Calu3 (cell line): ENCODE results near the gene AMER3. TPM values are rescaled to one million over a fixed set of nuclear protein-coding genes. Genes with fewer than 3 reads are reported as not detected.

Experiments
- BruUV-seq: library from RNA; stranded (reverse); fragments of 400-500 nt; replicated peaks from 2 replicates; lab custom pipeline; 2021; lab: Mats Ljungman, UMichigan
- CTCF ChIA-PET: fragments of 300-600 bp; sonication (Branson Sonifier 250); formaldehyde crosslinking; loops from one replicate; lab custom pipeline; 2022; ENCODE audit warnings: antibody characterized with exemption; lab: Charles Lee
- DNase-seq: peaks from one replicate; pipeline ENCODE4 v3.0.0; 2022
- H3K27ac Mint-ChIP-seq: one replicate; pipeline ENCODE4 v1.8.0; 2022; ENCODE audit warnings: mixed read lengths; ENCODE audit not compliant: unreplicated experiment
- H3K27me3 Mint-ChIP-seq: one replicate; pipeline ENCODE4 v1.8.0; 2022; ENCODE audit warnings: mixed read lengths; ENCODE audit not compliant: unreplicated experiment
- H3K36me3 Mint-ChIP-seq: one replicate; pipeline ENCODE4 v1.8.0; 2022; ENCODE audit warnings: mild to moderate bottlenecking, moderate library complexity, mixed read lengths; ENCODE audit not compliant: insufficient read depth, unreplicated experiment
- H3K4me1 Mint-ChIP-seq: one replicate; pipeline ENCODE4 v1.8.0; 2022; ENCODE audit warnings: mild to moderate bottlenecking, low read depth, mixed read lengths; ENCODE audit not compliant: unreplicated experiment
- H3K4me3 Mint-ChIP-seq: one replicate; pipeline ENCODE4 v1.8.0; 2022; ENCODE audit warnings: mild to moderate bottlenecking, low read depth, moderate library complexity, mixed read lengths; ENCODE audit not compliant: unreplicated experiment
- H3K9me3 Mint-ChIP-seq: one replicate; pipeline ENCODE4 v1.8.0; 2022; ENCODE audit warnings: low read depth, mixed read lengths; ENCODE audit not compliant: unreplicated experiment
- CTCF ChIP-seq: fragments of 200-600 bp; IDR thresholded peaks from one replicate; pipeline ENCODE4 v1.8.0; 2022; ENCODE audit warnings: antibody characterized with exemption; ENCODE audit not compliant: unreplicated experiment
- intact Hi-C: fragments of 100-400 bp; cut with micrococcal nuclease; formaldehyde crosslinking; loops from one replicate; pipeline ENCODE4 v1.10.0; 2022; ENCODE audit not compliant: unreplicated experiment
- total RNA-seq: library from RNA; stranded (reverse); gene quantifications from 2 replicates; pipeline ENCODE4 v1.2.3, GENCODE V29; 2022

AMER3 gene
- total RNA-seq, 1 experiment from 2014 or later, result not detected

DNA sequence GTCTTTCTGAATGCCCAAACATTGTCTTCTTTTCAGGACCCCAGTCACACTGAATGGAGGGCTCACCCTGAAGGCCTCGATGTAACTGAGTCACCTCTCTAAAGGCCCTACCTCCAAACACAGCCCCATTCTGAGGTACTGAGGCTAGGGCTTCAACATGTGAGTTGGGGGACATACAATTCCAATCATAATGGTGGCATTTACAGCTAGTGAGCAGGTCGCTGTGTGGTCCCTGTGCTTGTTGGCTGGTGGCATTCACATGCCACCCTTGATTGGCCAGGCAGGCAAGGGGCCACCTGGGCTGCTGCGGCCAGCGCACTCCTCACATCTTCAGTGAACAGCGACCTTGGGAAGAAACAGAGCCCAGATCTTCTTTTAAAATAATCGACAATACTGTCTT, 30.7 kb downstream of the AMER3 start:
- BruUV-seq, result no TSS peak
- Mint-ChIP-seq H3K4me3 (no peak overlapping the region), H3K27ac (no peak overlapping the region), H3K9me3 (no peaks in the 10 kb centered on the region), H3K4me1 (no peaks in the 10 kb centered on the region), H3K36me3 (no peaks in the 10 kb centered on the region), H3K27me3 (peaks cover 59% of the 10 kb centered on the region)
- TF ChIP-seq CTCF, result no peak
- no peak for DNase-seq
- CTCF ChIA-PET, result no interaction called here
- intact Hi-C loops, result no loop called here

- TF ChIP-seq CTCF, result no peak
- no TSS peak for BruUV-seq
- H3K9me3 Mint-ChIP-seq, result no peaks in the 10 kb centered on the region
- CTCF ChIA-PET, result no interaction called here
- intact Hi-C loops, result no loop called here
- no peak overlapping the region for H3K27ac Mint-ChIP-seq
- peaks cover 44% of the 10 kb centered on the region for H3K27me3 Mint-ChIP-seq
- no peak overlapping the region for H3K4me3 Mint-ChIP-seq
- H3K36me3 Mint-ChIP-seq, result no peaks in the 10 kb centered on the region
- DNase-seq, result no peak
- no peaks in the 10 kb centered on the region for H3K4me1 Mint-ChIP-seq
Measured at GRCh38 chr2:130787841-130788240, 32.5 kb downstream of the AMER3 start.

- Mint-ChIP-seq H3K36me3 (no peaks in the 10 kb centered on the region), H3K4me1 (no peaks in the 10 kb centered on the region), H3K9me3 (no peaks in the 10 kb centered on the region), H3K27me3 (peaks cover 29% of the 10 kb centered on the region), H3K27ac (no peak overlapping the region), H3K4me3 (no peak overlapping the region)
- no peak for DNase-seq
- intact Hi-C loops, result no loop called here
- CTCF ChIA-PET, result no interaction called here
- TF ChIP-seq CTCF, result no peak
- no TSS peak for BruUV-seq
Measured at GRCh38 chr2:130790312-130790711, 35.0 kb downstream of the AMER3 start.

DNA sequence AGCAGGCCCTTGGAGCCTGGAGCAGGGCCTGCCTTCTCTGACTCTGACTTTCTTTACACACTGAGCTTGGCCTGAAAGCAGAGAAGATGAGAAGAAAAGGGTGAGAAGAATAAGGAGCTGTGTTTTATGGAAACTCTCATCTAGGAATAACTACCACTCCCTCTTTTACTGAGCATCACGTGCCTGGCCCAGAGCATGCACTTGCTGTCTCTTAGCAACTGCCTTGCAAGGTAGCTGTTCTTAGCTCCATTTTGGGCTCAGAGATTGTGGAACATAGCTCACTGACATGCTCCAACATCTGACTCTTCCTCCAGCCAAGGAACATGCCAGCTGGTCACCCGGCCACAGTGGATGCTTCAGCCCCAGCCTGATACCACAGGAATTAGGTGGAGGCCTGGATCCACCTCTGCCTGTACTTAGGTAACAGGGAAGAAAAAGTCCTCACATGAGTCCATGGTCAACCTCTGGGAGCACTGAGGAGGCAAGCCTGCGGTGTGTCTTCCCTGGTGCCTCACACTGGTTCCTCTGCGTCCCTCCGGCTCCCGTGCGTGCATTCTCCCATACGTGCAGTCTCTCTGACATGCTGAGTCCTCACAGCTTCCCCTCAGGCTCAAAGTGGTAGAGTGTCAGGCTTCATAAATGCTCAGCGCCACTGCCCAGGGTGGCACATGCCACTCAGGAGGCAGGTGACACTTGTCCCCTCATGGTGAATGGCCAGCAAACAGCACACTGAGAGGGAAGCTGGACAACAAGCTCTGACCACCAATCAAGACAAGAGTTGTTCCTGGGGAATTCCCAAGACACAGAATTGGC, 35.7 kb downstream of the AMER3 start:
- H3K9me3 Mint-ChIP-seq, result no peaks in the 10 kb centered on the region
- no peak for TF ChIP-seq CTCF
- no TSS peak for BruUV-seq
- no peaks in the 10 kb centered on the region for H3K36me3 Mint-ChIP-seq
- H3K27ac Mint-ChIP-seq, result no peak overlapping the region
- DNase-seq, result no peak
- peaks cover 29% of the 10 kb centered on the region for H3K27me3 Mint-ChIP-seq
- intact Hi-C loops, result no loop called here
- CTCF ChIA-PET, result interaction anchor here (0.5 kb wide), 1 partner anchor 16 kb away, joined by 6 read pairs; no protein-coding TSS in a partner anchor
- H3K4me1 Mint-ChIP-seq, result no peaks in the 10 kb centered on the region
- no peak overlapping the region for H3K4me3 Mint-ChIP-seq
